Ascending aorta (tissue), 2 donors: ENCODE measurements around the gene DPM2. TPM values are rescaled to one million over a fixed set of nuclear protein-coding genes. Genes with fewer than 3 reads are reported as not detected.

Experiments
- DNase-seq, 2 donors: peaks; one replicate each; pipeline ENCODE4 v3.0.0-alpha.2; 2019; ENCODE audit warnings: low spot score in 2 of 2
- H3K27ac ChIP-seq, 2 donors: fragments of 200-600 bp; sonication (generic); one replicate each; pipeline ENCODE4 v1.5.1; 2016 to 2017; ENCODE audit warnings: mild to moderate bottlenecking in 1 of 2
- H3K27me3 ChIP-seq: fragments of 200-600 bp; sonication (generic); one replicate; pipeline ENCODE4 v1.5.1; 2017
- H3K36me3 ChIP-seq, 2 donors: fragments of 200-600 bp; sonication (generic); one replicate each; pipeline ENCODE4 v1.5.1; 2016
- H3K4me1 ChIP-seq, 2 donors: fragments of 200-600 bp; sonication (generic); one replicate each; pipeline ENCODE4 v1.5.1; 2016 to 2017; ENCODE audit warnings: mild to moderate bottlenecking in 1 of 2
- H3K4me3 ChIP-seq, 2 donors: fragments of 200-600 bp; sonication (generic); one replicate each; pipeline ENCODE4 v1.5.1; 2016 to 2017; ENCODE audit warnings: mild to moderate bottlenecking in 1 of 2
- H3K9me3 ChIP-seq, 2 donors: fragments of 200-600 bp; sonication (generic); one replicate each; pipeline ENCODE4 v1.5.1; 2016
- intact Hi-C: fragments of 100-400 bp; cut with DNase I; formaldehyde crosslinking; loops from one replicate; pipeline ENCODE4 v1.15.1; 2023
- total RNA-seq: library from RNA; depleted of rRNA; stranded (reverse); fragments of >200 nt; gene quantifications from one replicate; pipeline ENCODE4 v1.1.0, GENCODE V29; 2016
- TF ChIP-seq, protein P1 (sequence below), 3 experiments: fragments of 200-600 bp in 2 of 3; fragments of 450-650 bp in 1 of 3; sonication (generic) in 2 of 3; IDR thresholded peaks; one replicate each; pipeline ENCODE4 v1.5.1; 2016 to 2019; ENCODE audit warnings: antibody characterized with exemption in 3 of 3, mild to moderate bottlenecking in 1 of 3, moderate library complexity in 1 of 3

Gene DPM2
- total RNA-seq, 1 donor from 2014 or later, result 18.2 TPM

DNA sequence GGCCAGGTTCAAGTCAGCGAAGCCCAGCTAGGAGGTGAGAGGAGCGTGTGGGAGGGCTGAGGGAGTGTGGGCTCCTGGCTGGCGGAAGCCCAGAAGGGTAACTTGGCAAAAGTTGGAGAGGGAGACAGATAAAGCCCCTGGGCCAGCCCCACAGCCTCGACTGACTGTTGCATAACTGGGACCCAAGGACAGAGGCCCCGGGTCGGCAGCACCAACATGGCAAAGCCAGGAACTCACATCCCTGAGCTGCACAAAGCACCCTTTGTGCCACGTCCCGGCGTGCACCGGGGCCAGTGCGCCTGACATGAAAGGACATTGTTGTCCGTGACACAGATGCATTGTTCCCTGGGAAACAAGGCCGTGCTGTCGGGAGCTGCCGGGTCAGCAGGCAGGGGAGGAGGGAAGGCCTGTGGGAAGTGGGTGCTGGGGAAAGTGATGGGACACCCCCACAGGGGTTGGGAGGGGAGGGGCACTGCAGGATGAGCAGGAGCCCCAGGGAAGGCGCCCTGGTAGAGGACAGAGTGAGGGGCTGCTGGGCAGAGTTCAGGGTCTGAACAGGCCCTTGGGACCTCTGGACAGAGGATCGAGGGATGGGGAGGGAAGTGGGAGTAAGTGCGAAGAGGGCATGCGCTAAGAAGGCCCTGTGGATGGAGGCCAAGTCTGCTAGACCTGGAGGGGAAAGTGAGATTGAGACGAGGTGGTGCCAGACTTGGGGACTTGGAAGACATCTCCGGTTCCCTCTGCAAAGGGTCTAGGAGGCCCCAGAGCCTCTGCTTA is 13.0 kb upstream of the DPM2 start:
- H3K27me3 ChIP-seq, result no peaks in the 10 kb centered on the region
- peaks cover 0 to 11% of the 10 kb centered on the region in 2 donors for H3K4me1 ChIP-seq
- no peaks in the 10 kb centered on the region for H3K9me3 ChIP-seq
- intact Hi-C loops, result no loop called here
- H3K4me3 ChIP-seq, result no peak overlapping the region
- H3K27ac ChIP-seq, result no peak overlapping the region
- peaks cover 0 to 4% of the 10 kb centered on the region in 2 donors for H3K36me3 ChIP-seq
- no peak for DNase-seq
- TF ChIP-seq, protein P1, sequence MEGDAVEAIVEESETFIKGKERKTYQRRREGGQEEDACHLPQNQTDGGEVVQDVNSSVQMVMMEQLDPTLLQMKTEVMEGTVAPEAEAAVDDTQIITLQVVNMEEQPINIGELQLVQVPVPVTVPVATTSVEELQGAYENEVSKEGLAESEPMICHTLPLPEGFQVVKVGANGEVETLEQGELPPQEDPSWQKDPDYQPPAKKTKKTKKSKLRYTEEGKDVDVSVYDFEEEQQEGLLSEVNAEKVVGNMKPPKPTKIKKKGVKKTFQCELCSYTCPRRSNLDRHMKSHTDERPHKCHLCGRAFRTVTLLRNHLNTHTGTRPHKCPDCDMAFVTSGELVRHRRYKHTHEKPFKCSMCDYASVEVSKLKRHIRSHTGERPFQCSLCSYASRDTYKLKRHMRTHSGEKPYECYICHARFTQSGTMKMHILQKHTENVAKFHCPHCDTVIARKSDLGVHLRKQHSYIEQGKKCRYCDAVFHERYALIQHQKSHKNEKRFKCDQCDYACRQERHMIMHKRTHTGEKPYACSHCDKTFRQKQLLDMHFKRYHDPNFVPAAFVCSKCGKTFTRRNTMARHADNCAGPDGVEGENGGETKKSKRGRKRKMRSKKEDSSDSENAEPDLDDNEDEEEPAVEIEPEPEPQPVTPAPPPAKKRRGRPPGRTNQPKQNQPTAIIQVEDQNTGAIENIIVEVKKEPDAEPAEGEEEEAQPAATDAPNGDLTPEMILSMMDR (IDR thresholded peaks at IDR 0.05), result no peak

DNA sequence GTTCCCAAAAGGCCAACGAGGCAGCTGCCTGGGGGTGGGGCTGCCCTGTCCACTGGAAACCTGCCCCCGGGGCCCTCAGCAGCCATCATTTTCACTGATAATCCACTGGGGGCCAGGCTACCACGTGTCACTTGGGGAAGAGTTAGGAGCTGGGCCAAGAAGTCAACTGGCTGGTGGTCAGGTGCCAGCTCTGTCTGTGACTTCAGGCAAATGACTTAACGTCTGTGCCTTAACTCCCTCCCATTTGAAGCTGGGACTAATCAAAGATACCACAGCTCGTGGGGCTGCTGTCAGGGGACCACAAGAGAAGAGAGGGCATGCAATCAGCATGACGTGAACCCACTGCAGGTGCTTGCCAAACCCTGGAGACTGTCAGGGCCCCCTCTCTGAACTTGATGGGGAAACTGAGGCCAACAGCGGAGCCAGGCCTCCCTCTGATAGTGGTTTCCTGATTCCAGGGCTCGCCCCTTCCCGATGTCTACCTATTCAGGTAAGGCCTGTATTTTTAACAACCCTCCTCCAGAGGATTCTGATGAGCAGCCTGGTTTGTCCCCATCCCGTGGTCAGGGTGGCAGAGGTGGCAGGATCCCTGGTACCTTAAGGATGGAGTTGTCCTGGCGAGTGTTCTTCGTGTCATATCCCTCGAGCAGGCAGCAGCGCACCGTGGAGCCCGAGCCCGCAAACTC is 12.3 kb upstream of the DPM2 start:
- peaks cover 4 to 9% of the 10 kb centered on the region in 2 donors for H3K36me3 ChIP-seq
- DNase-seq, result no peak
- no peaks in the 10 kb centered on the region for H3K27me3 ChIP-seq
- H3K4me1 ChIP-seq, result peaks cover 0 to 8% of the 10 kb centered on the region in 2 donors
- no peak overlapping the region for H3K27ac ChIP-seq
- no peaks in the 10 kb centered on the region for H3K9me3 ChIP-seq
- TF ChIP-seq, protein P1 (IDR thresholded peaks at IDR 0.05), result no peak
- intact Hi-C loops, result no loop called here
- H3K4me3 ChIP-seq, result no peak overlapping the region

DNA sequence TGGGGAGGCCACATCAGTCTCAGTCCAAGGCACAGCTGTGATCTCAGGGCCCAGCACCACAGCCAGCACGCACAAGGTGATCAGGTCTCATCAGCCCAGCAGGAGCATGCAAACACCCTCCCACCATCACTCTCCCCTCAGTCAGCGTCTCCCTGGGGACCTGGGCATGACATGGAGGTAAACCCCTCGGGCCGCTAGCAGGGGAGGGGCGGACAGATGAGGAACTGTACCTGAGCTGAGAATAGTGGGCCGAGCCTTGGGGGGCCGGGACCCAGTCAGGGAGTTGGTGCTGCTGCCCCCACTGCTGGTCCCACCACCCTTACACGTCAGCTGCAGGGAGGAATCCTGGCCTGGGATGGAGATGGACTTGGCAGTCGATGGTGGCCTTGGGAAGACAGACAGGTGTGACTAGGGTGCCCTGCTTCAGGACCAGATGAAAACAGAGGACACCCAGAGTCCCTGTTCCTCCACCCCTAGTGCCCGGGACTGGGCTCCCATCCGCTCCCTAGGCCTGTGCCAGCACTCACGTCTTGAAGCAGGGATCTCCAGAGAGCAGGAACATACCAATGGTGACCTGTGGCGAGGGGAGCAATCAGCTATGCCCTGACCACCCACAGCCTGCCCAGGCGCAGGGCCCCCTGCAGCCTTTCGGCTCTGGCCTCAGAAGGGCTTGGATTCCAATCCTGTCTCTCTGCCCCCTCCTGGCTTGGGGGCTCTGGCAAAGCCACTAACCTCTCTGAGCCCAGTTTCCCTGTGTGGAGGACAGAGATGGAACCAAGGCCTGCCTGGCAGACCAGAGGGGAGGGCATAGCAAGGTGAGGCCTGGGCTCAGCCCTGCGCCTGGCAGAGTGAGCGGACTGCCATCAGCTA is 10.4 kb upstream of the DPM2 start:
- Histone ChIP-seq H3K27me3 (no peaks in the 10 kb centered on the region), H3K4me3 (no peak overlapping the region), H3K36me3 (peaks cover 15% of the 10 kb centered on the region in 2 donors), H3K9me3 (no peaks in the 10 kb centered on the region), H3K4me1 (no peaks in the 10 kb centered on the region), H3K27ac (no peak overlapping the region)
- intact Hi-C loops, result no loop called here
- DNase-seq, result no peak
- TF ChIP-seq, protein P1 (IDR thresholded peaks at IDR 0.05), result no peak

DNA sequence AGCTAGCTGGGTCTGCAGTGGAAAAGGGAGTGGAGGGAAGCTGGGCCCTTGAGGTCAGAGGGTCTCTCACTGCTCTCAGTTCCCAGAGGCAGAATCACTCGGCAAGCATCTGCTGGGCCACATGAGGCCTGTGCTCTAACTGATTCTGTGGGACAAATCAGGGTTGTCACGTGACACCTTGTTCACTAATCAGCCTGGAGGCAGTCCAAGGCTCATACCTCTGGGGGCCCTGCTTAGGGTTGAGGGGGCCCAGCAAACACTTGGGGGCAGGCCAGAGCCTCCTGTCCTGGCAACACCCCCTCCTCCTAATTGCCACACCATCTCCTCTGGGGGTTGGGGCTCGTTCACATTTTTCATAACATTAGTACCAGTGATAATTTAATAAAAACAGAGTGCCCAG is 9.1 kb upstream of the DPM2 start:
- H3K27me3 ChIP-seq, result no peaks in the 10 kb centered on the region
- H3K9me3 ChIP-seq, result no peaks in the 10 kb centered on the region
- TF ChIP-seq, protein P1 (IDR thresholded peaks at IDR 0.05), result no peak
- intact Hi-C loops, result no loop called here
- H3K27ac ChIP-seq, result no peak overlapping the region
- H3K4me3 ChIP-seq, result no peak overlapping the region
- DNase-seq, result no peak
- H3K4me1 ChIP-seq, result peaks cover 0 to 4% of the 10 kb centered on the region in 2 donors
- peaks cover 15 to 22% of the 10 kb centered on the region in 2 donors for H3K36me3 ChIP-seq

DNA sequence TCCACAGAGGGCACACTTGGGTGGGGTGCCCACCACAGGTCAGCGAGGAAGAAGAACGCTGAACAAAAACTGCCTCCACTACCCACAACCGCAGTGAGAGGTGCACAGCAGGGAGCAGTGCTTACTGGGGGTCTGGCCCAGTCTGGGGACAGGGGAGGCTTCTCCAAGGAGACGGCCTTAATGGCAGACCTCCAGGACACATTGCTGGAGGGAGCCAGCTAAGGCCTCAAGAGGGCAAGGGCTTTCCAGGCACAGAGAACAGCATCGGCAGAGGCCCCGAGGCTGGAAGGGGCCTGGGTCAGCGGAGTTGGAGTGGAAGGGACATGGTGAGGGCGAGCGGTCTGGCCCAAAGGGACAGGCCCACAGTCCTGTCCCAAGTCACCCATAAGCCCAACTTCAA is 8.3 kb upstream of the DPM2 start:
- TF ChIP-seq, protein P1 (IDR thresholded peaks at IDR 0.05), result no peak
- H3K4me3 ChIP-seq, result no peak overlapping the region
- H3K4me1 ChIP-seq, result peaks cover 0 to 4% of the 10 kb centered on the region in 2 donors
- H3K27ac ChIP-seq, result no peak overlapping the region
- no peak for DNase-seq
- intact Hi-C loops, result loop anchor here (2.0 kb wide), 1 partner anchor 171 kb away; no protein-coding TSS in a partner anchor
- H3K9me3 ChIP-seq, result no peaks in the 10 kb centered on the region
- peaks cover 15 to 25% of the 10 kb centered on the region in 2 donors for H3K36me3 ChIP-seq
- H3K27me3 ChIP-seq, result no peaks in the 10 kb centered on the region
